Trophoblast cell (in vitro differentiated cells and primary cell): ENCODE measurements around the gene CAMK2A.

Experiments used
- DNase-seq, 2 donors: peaks; one replicate each; pipeline ENCODE4 v3.0.0-alpha.2; 2016
- H2AFZ ChIP-seq: 2 replicates; pipeline ENCODE4 v1.6.1; 2013; ENCODE audit warnings: low read length, moderate library complexity, mild to moderate bottlenecking; ENCODE audit not compliant: insufficient read depth, poor library complexity
- H2AK5ac ChIP-seq: 2 replicates; pipeline ENCODE4 v1.6.1; 2013; ENCODE audit warnings: mild to moderate bottlenecking, low read length
- H2BK120ac ChIP-seq: 2 replicates; pipeline ENCODE4 v1.6.1; 2013; ENCODE audit warnings: low read length, mild to moderate bottlenecking, moderate library complexity; ENCODE audit not compliant: insufficient read depth, poor library complexity
- H2BK12ac ChIP-seq: 2 replicates; pipeline ENCODE4 v1.6.1; 2013; ENCODE audit warnings: mild to moderate bottlenecking, low read length, moderate library complexity
- H2BK5ac ChIP-seq: 2 replicates; pipeline ENCODE4 v1.6.1; 2013; ENCODE audit warnings: low read length, low read depth, moderate library complexity, mild to moderate bottlenecking; ENCODE audit not compliant: poor library complexity
- H3K14ac ChIP-seq: 2 replicates; pipeline ENCODE4 v1.6.1; 2013; ENCODE audit warnings: mild to moderate bottlenecking, low read length
- H3K18ac ChIP-seq: 2 replicates; pipeline ENCODE4 v1.6.1; 2013; ENCODE audit warnings: mild to moderate bottlenecking, low read length
- H3K23ac ChIP-seq: 2 replicates; pipeline ENCODE4 v1.6.1; 2013; ENCODE audit warnings: low read length
- H3K27ac ChIP-seq: 2 replicates; pipeline ENCODE4 v1.5.1; 2013; ENCODE audit warnings: low read depth, mild to moderate bottlenecking, inconsistent platforms, low read length, moderate library complexity
- H3K27me3 ChIP-seq: 2 replicates; pipeline ENCODE4 v1.6.1; 2013; ENCODE audit warnings: inconsistent platforms, mild to moderate bottlenecking, low read length, moderate library complexity; ENCODE audit not compliant: insufficient read depth
- H3K36me3 ChIP-seq, 2 experiments: 1 replicate in 1 of 2; 2 replicates in 1 of 2; pipeline ENCODE4 v1.6.1; 2013; ENCODE audit warnings: low read length in 2 of 2, mild to moderate bottlenecking in 2 of 2, moderate library complexity in 1 of 2; ENCODE audit not compliant: insufficient read depth in 2 of 2, control insufficient read depth in 1 of 2
- H3K4ac ChIP-seq: 2 replicates; pipeline ENCODE4 v1.6.1; 2013; ENCODE audit warnings: low read depth, mild to moderate bottlenecking, low read length, moderate library complexity
- H3K4me1 ChIP-seq, 2 experiments: 1 replicate in 1 of 2; 2 replicates in 1 of 2; pipeline ENCODE4 v1.6.1; 2013; ENCODE audit warnings: low read length in 2 of 2, mild to moderate bottlenecking in 2 of 2, moderate library complexity in 1 of 2; ENCODE audit not compliant: insufficient read depth in 2 of 2, control insufficient read depth in 1 of 2
- H3K4me2 ChIP-seq: 2 replicates; pipeline ENCODE4 v1.6.1; 2013; ENCODE audit warnings: inconsistent platforms, mild to moderate bottlenecking, low read length, moderate library complexity
- H3K4me3 ChIP-seq: 2 replicates; pipeline ENCODE4 v1.5.1; 2013; ENCODE audit warnings: mild to moderate bottlenecking, low read depth, low read length, inconsistent platforms
- H3K79me1 ChIP-seq: one replicate; pipeline ENCODE4 v1.6.1; 2013; ENCODE audit warnings: low read length
- H3K79me2 ChIP-seq: 2 replicates; pipeline ENCODE4 v1.6.1; 2013; ENCODE audit warnings: low read length, mild to moderate bottlenecking; ENCODE audit not compliant: control insufficient read depth, insufficient read depth, poor library complexity
- H3K9ac ChIP-seq: 2 replicates; pipeline ENCODE4 v1.6.1; 2013; ENCODE audit warnings: mild to moderate bottlenecking, low read length
- H3K9me3 ChIP-seq: 2 replicates; pipeline ENCODE4 v1.6.1; 2013; ENCODE audit warnings: low read depth, mild to moderate bottlenecking, control low read depth, inconsistent platforms, low read length; ENCODE audit not compliant: insufficient read depth
- H4K12ac ChIP-seq: 2 replicates; pipeline ENCODE4 v1.6.1; 2013; ENCODE audit warnings: low read depth, mild to moderate bottlenecking, low read length, moderate library complexity
- H4K8ac ChIP-seq: 2 replicates; pipeline ENCODE4 v1.6.1; 2013; ENCODE audit warnings: low read depth, mild to moderate bottlenecking, low read length, moderate library complexity
- H4K91ac ChIP-seq: one replicate; pipeline ENCODE4 v1.6.1; 2013; ENCODE audit warnings: low read depth, mild to moderate bottlenecking, low read length, moderate library complexity
- WGBS: extraction: QIAGEN DNeasy Blood & Tissue Kit; methylation state at CpG from one replicate; pipeline ENCODE4 v1.1.7; 2013; ENCODE audit warnings: missing lambda C conversion rate; ENCODE audit not compliant: insufficient read length, insufficient coverage; ENCODE audit errors: extremely low coverage; 5-methylcytosine and 5-hydroxymethylcytosine counted together

The CAMK2A gene

DNA sequence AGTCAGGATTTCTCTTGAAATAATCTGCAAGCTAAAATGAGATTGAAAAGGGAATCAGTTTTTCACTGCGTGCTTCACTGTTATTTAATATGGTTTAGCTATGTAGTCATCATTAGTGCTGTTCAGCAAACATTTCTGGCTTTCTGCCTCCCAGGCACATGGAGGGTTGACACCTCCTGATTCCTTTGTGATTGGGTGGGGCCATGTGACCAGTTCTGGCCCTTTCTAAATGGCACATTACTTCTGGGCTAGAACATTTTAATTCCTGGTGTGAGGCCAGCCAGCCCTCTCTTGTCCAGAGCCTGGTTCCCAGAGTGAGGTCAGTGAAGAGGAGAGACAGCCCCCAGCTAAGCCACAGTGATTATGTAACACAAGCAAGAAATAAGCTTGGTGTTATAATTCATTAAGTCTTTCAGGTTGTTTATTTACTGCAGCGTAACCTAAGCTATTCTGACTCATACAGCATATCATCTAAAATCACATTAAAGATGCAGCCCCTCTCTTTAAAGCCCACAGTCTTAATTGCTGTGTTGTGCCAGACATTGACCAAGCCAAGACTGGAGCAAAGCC lies 30.6 kb upstream of the CAMK2A start:
- peaks cover 15% of the 10 kb centered on the region for H3K79me1 ChIP-seq
- H3K36me3 ChIP-seq: no peaks in the 10 kb centered on the region
- H3K27ac ChIP-seq: peak overlapping the region; percentile 20
- H3K27me3 ChIP-seq: no peaks in the 10 kb centered on the region
- no peaks in the 10 kb centered on the region for H3K79me2 ChIP-seq
- no peak overlapping the region for H2BK5ac ChIP-seq
- no peak overlapping the region for H3K4me2 ChIP-seq
- H2AFZ ChIP-seq: no peak overlapping the region
- H4K91ac ChIP-seq: no peak overlapping the region
- H3K18ac ChIP-seq: no peak overlapping the region
- H2BK120ac ChIP-seq: no peak overlapping the region
- H3K9ac ChIP-seq: no peak overlapping the region
- H4K12ac ChIP-seq: no peak overlapping the region
- peak; percentile 73 to 85 for DNase-seq
- H3K9me3 ChIP-seq: no peaks in the 10 kb centered on the region
- peaks cover 28 to 40% of the 10 kb centered on the region in 2 experiments for H3K4me1 ChIP-seq
- no peak overlapping the region for H2AK5ac ChIP-seq
- no peak overlapping the region for H3K4ac ChIP-seq
- H3K14ac ChIP-seq: no peak overlapping the region
- H3K23ac ChIP-seq: no peak overlapping the region
- no peak overlapping the region for H2BK12ac ChIP-seq
- H4K8ac ChIP-seq: no peak overlapping the region
- WGBS: no CpG with 5 or more reads among the region's 2 CpGs
- H3K4me3 ChIP-seq: no peak overlapping the region

DNA sequence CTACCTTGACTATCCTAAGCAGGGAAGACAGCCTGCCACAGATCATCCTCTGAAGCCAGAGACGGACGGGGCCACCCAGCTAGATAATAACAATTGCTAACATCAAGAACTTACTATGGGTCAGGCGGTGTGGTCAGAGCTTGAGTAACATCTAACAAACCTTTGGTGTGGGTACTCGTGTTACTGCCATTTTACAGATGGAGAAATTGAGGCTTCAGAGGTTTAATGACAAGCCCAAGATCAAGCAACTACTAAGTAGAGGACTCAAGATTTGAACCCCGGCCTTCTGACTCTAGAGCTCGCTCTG lies 29.9 kb upstream of the CAMK2A start:
- H3K79me1 ChIP-seq: peaks cover 15% of the 10 kb centered on the region
- H3K79me2 ChIP-seq: no peaks in the 10 kb centered on the region
- H2BK12ac ChIP-seq: peak overlapping the region; percentile 29
- no peak overlapping the region for H3K14ac ChIP-seq
- no peak overlapping the region for H3K4ac ChIP-seq
- H2BK5ac ChIP-seq: no peak overlapping the region
- H4K91ac ChIP-seq: peak overlapping the region; percentile 75
- peaks cover 28 to 43% of the 10 kb centered on the region in 2 experiments for H3K4me1 ChIP-seq
- H3K27ac ChIP-seq: peak overlapping the region; percentile 48
- H2AK5ac ChIP-seq: peak overlapping the region; percentile 12
- no peak overlapping the region for H3K9ac ChIP-seq
- H2BK120ac ChIP-seq: peak overlapping the region; percentile 10
- no peak overlapping the region for H4K12ac ChIP-seq
- WGBS: no CpG with 5 or more reads among the region's 6 CpGs
- no peak overlapping the region for H3K4me3 ChIP-seq
- no peaks in the 10 kb centered on the region for H3K9me3 ChIP-seq
- no peak overlapping the region for H2AFZ ChIP-seq
- H3K36me3 ChIP-seq: no peaks in the 10 kb centered on the region
- H3K27me3 ChIP-seq: no peaks in the 10 kb centered on the region
- no peak overlapping the region for H4K8ac ChIP-seq
- H3K23ac ChIP-seq: no peak overlapping the region
- no peak overlapping the region for H3K18ac ChIP-seq
- peak in 1 of 2 donors; percentile 28 for DNase-seq
- no peak overlapping the region for H3K4me2 ChIP-seq

DNA sequence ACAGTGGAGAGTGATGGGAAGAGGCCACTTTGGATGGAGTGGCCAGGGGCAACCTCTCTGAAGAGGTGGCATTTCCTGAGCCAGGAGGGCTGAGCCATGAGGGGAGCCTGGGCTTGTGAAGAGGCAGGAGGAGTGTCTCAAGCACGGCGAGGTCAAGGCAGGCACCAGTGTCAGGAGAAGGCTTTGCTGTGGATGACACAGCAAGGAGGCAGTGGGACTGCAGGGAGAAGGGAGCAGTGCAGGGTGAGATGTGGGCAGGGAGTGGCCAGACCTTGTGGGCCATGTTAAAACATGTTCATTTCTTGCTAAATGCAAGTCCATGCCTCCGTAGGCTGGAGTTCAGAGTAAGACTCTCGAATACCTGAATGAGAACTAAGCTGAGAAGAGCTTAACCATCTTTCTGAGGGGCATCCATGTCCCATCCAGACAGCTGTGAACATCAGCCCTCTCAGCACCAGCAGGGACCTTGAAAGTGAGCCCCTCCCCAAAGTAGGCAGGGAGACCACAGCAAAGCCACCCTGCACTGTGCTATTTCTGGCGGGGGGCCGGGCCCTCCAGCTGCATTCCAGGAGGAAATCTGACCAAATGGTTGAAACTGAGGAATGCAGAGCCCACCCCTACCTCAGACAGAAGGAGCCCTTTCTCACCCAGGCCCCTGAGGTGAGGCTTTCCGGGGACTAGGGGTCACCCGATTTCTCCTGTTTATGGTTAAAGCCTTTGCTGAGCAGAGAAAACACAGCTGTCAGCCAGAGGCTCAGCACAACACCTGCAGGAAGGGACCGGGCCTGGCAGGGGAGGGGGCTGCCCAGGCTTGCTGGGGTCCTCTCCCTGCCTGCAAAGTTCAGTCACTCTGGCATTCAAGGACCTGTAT lies 29.3 kb upstream of the CAMK2A start:
- Histone ChIP-seq H3K27me3 (no peaks in the 10 kb centered on the region), H3K23ac (no peak overlapping the region), H2BK5ac (no peak overlapping the region), H3K36me3 (no peaks in the 10 kb centered on the region), H3K9ac (no peak overlapping the region), H3K14ac (peak overlapping the region; percentile 71), H3K4me3 (no peak overlapping the region), H2AK5ac (peak overlapping the region; percentile 47), H2AFZ (no peak overlapping the region), H4K12ac (no peak overlapping the region), H3K9me3 (no peaks in the 10 kb centered on the region), H3K4me1 (peaks cover 28 to 46% of the 10 kb centered on the region in 2 experiments), H2BK120ac (peak overlapping the region; percentile 20), H3K4ac (peak overlapping the region; percentile 0), H4K8ac (peak overlapping the region; percentile 11), H2BK12ac (peak overlapping the region; percentile 53), H3K27ac (peak overlapping the region; percentile 48), H3K18ac (peak overlapping the region; percentile 62), H4K91ac (peak overlapping the region; percentile 75), H3K79me1 (peaks cover 15% of the 10 kb centered on the region), H3K4me2 (no peak overlapping the region), H3K79me2 (no peaks in the 10 kb centered on the region)
- peak; percentile 41 to 56 for DNase-seq
- no CpG with 5 or more reads among the region's 9 CpGs for WGBS

DNA sequence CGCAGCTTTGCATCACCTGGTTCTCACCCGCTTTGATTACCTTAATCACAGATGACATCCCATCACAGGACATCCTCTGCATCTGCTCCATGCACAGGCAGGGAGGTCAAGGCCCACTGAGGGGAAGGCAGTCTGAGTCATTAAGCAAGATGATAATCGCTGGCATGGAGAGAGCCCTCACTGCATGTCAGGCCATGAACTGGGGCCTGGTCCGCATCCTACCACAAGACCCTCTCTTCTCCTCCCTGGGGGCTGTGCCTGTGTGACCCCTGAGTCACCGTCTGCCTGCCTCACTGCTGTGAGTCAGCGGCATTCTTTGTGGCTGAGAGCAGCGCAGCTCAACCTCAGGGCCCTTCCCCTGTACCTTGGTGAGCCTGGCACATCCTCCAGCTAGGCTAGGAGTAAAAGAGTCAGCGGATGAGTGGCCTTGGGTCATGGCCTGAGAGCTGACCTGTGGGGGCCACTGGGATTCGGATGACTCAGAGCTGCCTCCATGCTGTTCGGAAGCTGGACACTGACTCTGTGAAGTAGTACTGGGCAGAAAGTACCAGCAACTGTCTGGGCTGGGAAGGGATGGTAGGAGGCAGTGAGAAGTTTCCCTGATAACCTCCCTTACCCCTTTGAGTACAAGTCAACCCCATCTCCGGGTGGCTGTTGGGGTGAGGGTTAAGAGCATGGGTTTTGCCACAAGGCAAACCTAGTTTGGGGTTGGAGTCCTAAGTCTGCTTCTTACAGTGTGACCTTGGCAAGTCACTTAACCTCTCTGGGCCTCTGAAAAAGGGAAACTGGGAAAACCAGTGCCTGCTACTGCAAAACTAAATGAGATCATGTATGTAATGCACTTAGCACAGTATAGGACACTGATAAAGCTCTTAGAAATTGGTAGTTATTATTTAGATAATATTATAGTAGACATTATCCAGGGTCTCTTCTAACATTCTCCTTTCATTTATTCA lies 27.8 kb upstream of the CAMK2A start:
- Histone ChIP-seq H3K18ac (peak overlapping the region; percentile 56), H2AFZ (no peak overlapping the region), H3K14ac (peak overlapping the region; percentile 41), H3K79me2 (no peaks in the 10 kb centered on the region), H4K8ac (peak overlapping the region; percentile 59), H2AK5ac (no peak overlapping the region), H3K27me3 (no peaks in the 10 kb centered on the region), H3K4ac (peak overlapping the region; percentile 13), H3K27ac (peak overlapping the region; percentile 92), H3K9me3 (no peaks in the 10 kb centered on the region), H3K23ac (no peak overlapping the region), H4K91ac (peak overlapping the region; percentile 92), H2BK5ac (peak overlapping the region; percentile 89), H3K79me1 (peaks cover 16% of the 10 kb centered on the region), H3K4me3 (no peak overlapping the region), H2BK120ac (peak overlapping the region; percentile 72), H3K9ac (no peak overlapping the region), H3K4me1 (peaks cover 26 to 43% of the 10 kb centered on the region in 2 experiments), H3K4me2 (peak overlapping the region; percentile 42), H3K36me3 (no peaks in the 10 kb centered on the region), H2BK12ac (peak overlapping the region; percentile 92), H4K12ac (no peak overlapping the region)
- DNase-seq: peak; percentile 94 to 97
- WGBS: no CpG with 5 or more reads among the region's 11 CpGs
